Stimulated activated CD4-positive, alpha-beta T cell treated with anti-CD3 and anti-CD28 coated beads, Interleukin-15, amount 100 ng/mL, for 24 hours (primary cell): ENCODE results near the gene PALLD.
"Not testable (repeated sequence)": the region's sequence is repeated elsewhere in the genome, so short reads cannot be mapped to it uniquely, and the experiment has no call there.

ENCODE experiments used
- DNase-seq: peaks from one replicate; pipeline ENCODE4 v3.0.0-alpha.2; 2020

The PALLD gene

DNA sequence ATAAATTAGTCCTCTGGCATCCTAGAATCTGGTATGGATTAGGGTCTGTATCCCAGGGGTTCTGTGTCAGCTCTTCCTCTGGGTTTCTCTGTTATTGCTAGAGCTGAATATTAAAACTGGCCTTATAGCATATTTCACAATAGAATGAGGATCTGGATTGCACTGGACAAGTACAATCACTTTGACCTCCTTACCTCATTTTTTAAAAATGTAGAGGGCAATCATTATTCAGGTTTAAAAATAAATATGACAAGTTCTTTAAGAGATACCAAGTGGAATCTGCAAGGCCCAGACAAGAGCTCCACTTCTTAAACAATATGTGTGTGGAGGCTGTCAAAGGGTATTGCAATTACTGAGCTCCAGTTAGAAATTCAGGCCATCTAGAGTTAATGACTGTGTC lies 1.4 kb downstream of the PALLD start:
- DNase-seq = no peak

DNA sequence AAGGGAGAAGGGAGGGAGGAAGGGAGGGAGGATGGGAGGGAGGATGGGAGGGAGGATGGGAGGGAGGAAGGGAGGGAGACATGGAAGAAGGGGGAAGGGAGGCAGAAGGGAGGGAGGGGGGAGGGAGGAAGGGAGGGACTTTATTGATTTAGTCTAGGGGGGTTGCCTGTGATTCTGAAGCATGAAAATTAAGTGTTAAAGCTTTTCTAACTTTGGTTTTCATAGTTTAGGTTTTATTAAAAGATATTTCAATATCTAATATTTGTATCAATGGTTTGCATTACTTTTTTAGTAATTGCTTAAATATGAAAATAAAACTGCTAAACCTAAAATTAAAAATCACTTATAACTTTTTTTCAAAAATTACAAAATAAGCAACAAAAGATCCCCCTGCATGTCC lies 2.4 kb downstream of the PALLD start:
- DNase-seq = no peak

DNA sequence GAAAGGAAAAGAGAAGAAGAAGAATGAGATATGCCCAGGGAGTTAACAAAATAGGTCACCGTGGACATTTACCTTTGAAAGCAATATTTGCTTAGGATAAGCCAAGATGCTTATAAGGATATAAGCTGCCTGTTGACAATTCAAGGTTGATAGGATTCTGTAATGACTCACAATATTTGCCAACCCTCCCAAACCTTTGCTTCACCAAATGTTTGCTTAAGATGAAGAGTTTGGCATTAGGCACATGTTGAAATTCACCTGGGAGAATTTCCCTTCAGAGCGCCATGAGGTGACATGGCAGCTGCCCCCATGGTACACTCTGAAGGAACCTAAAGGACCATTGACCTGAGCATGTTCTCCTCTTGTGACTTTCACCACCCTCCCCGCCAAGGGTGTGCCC lies 4.6 kb downstream of the PALLD start:
- no peak for DNase-seq

DNA sequence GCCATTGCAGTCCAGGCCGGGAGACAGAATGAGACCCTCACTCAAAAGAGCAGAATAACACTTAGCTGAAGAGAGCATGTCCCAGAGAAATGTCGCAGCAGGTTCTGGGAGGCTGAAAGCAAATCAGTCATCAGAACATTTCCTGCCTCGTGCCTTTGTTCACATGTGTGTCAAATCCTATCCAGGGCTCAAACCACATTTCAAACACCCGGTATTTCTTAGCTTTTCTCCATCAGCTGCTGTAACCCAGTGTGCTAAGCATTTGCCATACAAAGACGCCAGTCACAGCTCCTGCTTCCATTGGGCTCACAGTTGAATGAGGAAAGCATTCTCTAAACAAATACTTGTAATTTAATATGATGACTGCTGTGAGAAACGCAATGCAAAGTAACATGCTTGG lies 6.0 kb downstream of the PALLD start:
- no peak for DNase-seq

DNA sequence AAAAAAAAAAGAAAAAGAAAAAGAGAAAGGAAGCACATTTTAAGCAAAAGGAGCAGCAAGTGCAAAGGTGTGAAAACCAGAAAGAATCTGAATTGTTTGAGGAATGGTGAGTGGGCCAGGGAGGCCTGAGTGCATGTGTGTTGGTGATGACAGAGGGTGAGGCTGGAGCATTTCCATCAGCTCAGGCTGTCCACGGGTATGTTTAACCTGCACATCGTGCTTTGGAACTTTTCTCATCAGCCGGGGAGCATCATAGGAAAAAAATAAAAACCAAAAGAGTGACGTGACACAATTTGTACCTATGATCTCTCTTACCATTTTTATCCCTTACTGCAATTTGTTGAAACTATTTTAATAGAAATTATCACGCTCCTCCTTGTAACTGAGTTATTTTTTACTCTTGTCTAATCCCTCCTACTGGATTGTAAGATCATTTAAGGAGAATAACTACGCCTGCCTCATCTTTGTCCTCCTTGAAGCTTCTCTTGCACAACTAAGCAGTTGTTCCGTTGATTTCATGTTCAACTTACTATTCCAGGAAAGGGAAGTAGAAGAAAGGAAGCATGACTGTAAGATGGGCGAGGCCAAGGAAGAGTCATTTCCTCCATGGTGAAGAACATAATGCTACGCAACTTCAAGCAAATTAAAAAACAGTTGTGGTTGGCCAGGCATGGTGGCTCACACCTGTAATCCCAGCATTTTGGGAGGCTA lies 7.0 kb downstream of the PALLD start:
- no peak for DNase-seq

DNA sequence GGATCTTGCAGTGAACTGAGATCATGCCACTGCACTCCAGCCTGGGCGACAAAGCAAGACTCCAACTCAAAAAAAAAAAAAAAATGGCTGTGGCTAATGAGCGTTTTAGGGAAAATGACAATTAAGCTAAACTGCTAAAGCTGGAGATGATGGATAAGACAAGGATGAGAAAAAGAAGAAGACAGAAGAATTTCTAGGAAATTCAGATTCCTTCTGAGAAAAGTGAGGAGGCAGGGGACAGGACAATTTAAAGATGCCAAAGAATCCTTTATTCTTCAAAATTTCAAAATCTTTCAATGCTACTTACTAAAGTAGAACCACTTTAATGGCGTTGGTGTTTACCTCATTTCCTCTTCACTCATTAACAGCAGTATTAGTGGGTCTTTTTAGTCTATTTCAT lies 7.7 kb downstream of the PALLD start:
- no peak for DNase-seq

DNA sequence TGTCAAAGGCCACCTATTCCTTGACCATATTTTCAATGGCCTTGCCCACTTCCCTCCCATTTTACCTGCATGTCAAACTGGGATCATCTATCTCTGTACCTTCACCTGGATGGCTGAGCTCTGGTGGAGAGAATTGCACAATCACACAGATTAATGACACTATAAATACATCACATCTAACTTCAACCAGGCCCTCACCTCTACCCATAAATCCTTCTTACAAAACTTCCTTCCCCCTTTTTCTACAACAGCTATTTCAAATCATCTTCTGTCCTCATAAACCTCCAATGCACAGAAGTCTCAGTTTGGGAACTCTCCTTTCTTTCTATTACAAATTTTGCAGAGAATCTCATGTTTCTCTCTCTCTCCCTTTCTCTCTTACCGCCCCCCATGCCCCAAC lies 9.2 kb downstream of the PALLD start:
- DNase-seq = no peak

DNA sequence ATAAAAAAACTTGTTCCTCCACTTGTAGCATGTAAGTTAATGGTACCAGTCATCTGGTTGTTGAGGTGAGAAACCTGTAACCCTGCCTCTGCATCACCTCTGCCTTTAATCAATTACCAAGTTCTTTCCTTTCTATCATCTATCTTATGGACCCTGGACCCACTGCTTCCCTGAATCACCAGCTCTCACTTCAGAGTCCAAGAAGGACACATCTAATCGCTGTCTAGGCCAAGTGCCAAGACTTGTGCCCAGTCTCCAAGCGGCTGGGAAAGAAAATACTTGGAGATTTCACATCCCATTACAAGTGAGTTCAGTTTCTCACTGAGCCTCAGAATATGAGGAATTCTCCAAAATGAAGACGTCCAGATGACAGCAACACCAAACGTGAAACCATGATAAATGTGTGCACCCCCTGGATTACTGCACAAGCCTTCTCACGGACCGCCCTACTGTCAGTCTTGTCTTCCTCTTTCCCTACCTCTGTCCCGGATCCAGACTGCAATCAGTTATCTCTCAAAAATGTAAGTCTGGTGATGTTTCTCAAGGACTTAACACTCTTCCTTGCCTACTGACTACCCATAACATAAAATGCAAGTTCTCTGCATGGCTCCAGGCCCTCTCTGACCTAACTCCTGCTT lies 10.4 kb downstream of the PALLD start:
- DNase-seq = no peak

DNA sequence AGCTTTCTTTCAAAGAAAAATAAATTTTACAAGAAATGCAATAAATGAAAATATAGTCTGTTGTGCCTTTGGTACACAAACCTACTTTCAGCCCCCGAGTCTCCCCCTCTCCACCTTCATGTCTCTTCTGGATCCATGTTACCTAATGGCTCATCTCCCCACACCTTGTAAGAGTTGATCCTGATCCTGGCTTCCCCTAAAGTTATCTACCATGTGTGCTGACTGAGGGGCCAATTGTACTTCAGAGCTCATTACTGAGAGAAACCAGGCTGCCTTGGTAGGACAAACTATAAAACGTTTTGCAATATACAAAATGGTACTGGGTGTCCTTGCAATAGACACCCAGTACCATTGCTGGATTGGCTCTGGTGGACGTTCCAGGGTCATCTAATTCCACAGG lies 11.8 kb downstream of the PALLD start:
- no peak for DNase-seq

DNA sequence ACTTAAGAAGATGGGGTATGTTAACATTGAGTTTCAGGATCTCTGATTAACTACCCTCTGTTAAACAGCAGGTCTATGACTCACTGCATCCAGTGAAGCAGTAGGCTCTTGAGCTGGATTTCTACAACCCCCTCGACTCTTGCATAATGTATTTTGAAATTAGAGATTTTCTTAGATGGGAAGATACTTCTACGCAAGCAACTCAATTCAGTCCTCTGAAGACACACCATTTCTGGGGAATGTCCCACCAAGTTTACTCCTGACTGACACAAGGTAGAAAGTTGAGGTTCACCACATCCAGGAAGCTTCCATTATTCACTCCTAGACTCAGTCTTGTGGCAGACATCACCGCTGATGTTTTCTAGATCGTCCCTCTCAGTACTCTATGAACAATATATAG lies 12.9 kb downstream of the PALLD start:
- DNase-seq = peak; percentile 44

DNA sequence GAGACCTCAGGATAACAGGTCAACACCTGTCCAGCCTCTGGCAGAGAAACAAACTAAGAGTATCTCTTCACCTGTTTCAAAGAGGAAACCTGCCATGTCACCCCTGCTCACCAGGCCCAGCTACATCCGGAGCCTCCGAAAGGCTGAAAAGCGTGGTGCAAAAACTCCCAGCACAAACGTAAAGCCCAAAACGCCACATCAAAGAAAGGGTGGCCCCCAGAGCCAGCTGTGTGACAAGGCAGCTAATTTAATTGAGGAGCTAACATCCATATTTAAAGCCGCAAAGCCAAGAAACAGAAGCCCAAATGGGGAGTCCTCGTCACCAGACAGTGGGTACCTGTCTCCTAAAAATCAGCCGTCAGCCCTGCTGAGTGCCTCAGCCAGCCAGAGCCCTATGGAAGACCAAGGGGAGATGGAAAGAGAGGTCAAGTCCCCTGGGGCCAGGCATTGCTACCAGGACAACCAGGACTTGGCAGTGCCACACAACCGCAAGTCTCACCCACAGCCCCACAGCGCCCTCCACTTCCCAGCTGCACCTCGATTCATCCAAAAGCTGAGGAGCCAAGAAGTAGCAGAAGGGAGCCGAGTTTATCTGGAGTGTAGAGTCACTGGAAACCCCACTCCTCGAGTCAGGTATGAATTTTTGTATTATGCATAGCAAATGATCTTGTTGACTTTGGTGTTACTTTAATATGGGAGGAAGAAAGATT lies 15.1 kb downstream of the PALLD start:
- DNase-seq = peak; percentile 73

DNA sequence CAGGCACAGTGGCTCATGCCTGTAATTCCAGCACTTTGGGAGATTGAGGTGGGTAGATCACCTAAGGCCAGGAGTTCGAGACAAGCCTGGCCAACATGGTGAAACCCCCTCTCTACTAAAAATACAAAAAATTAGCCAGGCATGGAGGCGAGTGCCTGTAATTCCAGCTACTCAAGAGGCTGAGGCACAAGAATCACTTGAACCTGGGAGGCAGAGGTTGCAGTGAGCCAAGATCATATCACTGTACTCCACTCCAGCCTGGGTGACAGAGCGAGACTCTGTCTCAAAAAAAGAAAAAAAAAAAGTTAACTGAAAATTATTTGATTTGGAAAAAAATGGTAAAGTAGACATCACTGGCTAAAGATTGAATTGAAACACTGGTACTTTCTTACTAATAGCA lies 17.0 kb downstream of the PALLD start:
- not testable (repeated sequence) for DNase-seq

DNA sequence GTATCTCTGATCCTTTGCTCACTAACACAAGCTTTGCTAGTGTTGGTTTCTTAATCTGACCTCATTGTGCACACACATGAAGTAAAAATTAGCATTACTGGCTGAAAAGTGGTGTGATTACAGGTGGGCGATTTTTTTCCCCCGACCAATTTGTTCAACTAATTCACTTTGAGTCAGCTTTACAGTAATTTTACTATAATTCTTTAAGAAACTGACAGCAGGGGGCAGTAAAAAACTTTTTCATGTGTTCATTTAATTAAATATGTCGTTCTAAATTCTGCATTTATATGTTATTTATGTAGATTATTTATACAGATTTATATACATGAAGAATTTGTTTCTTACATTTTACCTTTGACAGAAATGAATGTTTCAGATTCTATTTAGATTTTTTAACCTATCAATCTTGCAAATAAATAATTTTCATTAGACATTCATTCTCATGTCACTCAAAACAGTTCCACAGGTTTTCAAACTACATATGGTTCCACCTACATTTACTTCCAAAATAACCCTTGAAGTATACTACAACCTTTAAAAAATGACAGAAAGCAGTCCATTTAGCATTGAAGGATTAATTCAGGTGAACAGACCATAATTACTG lies 17.5 kb downstream of the PALLD start:
- DNase-seq = no peak

DNA sequence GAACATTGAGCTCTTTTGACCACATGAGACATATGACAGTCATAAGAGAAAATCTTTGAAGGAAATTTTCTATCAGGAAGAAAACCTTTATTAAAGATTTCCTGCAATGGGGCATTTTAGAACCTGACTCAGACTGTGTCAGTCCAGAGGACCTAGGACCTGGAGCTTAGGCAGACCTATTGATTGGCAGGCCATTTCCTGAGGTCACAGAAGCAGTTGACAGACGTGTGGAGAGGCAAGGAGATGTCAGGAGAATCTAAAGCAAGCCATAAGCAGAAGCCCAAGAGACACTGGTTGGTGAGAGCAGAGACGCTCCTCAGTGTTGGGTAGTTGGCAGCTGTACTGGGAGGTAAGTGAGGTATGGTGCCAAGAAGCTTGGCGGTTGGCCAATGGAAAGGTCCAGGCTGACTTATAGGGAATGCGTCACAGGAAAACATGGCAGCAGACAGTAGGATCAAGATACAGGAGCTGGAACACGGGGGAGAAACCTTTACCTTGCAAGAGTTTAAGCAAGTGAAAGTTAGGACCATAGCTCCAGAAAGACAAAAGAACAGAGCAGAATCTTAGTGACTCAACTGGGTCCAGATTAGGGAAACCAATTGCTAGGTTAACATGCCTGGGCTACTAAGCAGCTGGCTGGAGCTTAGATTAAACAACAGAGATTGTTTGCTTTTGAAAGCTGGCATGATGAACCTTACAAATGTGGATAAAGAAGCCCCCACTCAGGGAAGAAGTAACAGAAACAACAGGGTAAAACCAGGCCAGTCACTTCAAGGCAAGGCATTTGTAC lies 18.6 kb downstream of the PALLD start:
- no peak for DNase-seq

DNA sequence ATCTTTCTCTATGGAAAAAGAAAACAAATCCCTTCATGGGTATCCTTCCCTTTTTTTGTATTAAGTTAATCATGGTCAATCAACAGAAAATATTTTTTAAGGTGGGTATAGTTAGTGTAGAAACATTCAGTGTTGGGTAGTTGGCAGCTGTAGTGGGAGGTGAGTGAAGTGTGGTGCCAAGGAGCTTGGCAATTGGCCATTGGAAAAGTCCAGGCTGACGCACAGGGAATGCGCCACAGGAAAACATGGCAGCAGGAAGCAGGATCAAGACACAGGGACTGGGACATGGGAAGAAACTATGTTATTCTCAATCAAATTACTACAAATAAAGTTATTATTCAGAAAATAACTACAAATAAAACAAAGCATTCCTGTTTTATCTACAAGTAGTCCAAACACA lies 20.0 kb downstream of the PALLD start:
- no peak for DNase-seq

DNA sequence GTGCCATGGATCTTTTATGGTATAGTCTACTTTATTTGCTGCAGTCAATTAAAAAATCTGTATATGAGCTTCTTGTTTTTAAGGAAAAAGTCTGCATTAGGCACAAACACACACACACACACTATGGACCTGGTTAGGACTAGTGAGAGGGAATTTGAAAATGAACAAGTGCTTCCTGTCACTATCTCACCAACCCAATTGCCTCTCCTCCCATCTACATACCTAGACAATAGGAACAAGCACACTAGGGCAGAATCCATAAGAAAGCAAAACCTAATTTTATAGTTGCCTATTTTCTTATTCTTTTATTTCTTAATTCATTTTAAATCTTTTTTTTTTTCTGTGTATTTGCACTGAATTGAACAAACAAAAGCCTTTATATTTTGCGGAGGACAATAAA lies 22.7 kb downstream of the PALLD start:
- no peak for DNase-seq

DNA sequence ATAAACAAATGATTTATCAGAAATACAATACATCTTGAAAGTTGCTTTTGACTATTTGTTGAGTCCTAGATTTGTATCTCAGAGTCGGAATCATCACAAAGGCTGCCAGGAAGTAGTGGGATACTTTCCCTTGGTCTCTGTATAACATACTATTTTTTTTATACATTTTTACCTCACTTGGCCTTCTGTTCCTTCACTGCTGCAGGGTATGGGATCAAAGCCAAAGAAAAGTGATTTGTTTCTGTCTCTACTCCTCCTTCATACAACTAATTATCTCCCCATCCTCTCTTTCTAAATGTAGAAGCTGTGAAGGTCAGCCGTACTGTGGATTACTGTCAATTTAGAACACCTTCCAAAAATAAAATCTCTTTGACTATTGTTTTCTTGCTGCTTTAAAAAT lies 24.9 kb downstream of the PALLD start:
- DNase-seq = no peak

DNA sequence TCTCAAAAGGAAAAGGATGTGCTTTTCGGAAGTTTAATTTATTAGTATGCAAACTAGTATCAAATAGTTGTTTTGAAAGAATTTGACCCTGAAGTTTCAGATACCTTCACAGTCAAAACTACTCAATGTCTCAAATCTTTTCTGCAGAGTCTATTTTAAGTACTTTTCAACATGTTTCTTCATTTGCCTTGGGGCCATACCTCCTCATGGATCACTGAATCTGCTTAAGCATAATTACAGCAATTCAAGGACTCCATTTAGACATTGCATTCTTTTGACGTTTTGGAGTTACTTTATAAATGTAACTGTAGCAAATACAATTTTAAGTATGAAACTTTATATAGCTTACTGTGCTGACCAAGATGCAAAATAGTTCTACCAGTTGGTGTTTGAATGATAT lies 25.5 kb downstream of the PALLD start:
- no peak for DNase-seq

DNA sequence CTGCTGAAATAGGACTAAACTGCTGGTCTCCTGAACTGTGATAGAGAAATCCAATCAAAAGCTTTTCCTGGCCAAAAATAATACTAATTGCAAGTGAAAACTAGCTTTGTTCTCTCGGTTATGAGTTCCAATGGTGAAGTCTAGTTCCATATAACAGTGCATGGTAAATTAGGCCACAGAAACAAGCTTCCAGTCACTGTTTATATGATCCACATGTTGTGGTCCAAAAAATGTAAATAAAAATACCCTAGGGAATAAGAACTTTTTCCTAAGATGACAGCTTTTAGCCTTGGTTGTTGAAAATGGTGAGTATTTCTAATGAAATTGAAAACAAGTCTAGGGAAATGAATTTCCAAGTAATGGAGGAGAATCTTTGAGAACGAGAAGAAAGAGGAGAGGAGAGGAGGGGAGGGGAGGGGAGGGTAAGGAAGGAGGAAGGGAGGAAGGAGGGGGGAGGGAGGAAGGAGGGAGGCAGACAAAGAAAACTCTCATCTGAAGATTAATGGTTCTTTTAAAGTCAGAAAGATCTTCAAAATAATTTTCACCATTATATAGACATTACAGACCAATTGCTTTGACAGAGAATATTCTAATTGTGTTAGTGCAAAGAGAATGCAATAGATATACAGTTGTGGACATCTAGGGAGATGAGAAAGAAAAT lies 26.1 kb downstream of the PALLD start:
- no peak for DNase-seq

DNA sequence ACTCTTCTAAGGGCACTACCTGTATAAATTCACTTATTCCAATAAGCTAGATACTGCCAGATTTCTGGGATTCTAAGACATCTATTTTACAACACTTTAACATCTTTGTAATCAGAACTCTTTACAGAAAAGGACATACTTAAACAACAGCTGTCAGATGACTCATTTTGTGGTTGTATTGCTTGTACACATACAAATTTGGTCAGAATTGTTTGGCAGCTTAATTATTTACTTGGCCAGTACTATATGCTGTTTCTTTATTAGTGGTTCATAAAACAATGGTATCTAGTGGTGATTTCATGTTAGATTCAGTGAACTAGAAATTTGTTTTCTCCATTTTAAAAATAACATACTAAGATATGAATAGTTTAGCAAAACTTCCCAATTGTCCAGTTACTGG lies 27.2 kb downstream of the PALLD start:
- DNase-seq = no peak

DNA sequence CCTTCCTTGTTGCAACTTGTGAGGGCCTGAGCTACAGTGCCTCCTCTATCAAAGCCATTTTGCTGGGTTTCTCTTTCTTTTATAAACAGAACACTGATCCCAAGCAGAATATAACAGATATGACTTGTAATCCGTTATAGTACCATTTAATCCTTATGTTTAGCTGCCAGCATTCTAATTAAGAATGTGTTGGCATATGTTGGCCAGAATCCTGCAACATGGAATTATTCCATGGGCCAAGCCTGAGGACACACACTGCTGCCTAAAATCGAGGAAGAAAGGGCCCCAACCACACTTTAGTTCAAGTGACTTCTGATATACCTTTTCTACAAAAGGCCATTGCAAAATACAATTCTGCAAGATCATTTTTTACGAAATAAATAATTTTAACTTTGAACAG lies 28.0 kb downstream of the PALLD start:
- no peak for DNase-seq

DNA sequence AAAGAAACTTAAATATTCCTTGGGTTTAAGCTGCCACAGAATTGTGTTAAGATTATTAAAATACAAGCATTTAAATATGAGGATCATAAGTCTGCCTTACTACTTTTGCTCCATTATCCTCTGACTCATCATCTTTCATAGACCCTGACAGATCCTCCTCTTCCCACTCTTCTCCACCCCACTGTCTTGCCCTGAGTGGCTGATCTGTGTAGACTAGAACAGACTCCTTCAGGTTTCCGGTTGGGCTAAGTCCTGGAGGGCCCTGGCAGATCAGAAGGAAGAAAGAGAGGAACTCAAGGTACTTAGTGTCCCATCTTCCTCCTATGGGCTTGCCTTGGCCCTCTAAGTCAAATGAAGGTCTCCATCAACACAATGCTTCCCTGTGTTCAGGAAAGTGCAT lies 30.7 kb downstream of the PALLD start:
- no peak for DNase-seq
